HepG2 (cell line): ENCODE data around the gene FAM83F.

Source experiments
- CTCF ChIP-seq: sonication (generic); formaldehyde crosslinking; IDR thresholded peaks from 2 replicates; pipeline ENCODE4 v1.5.0; 2020; ENCODE audit warnings: mild to moderate bottlenecking, missing genetic modification reagents, moderate library complexity
- E2F1 ChIP-seq: sonication (generic); formaldehyde crosslinking; IDR thresholded peaks from 2 replicates; pipeline ENCODE4 v1.5.0; 2020; ENCODE audit warnings: missing genetic modification reagents
- EZH2 ChIP-seq: conservative IDR thresholded peaks from 2 replicates; pipeline ENCODE4 v1.6.1; 2012; ENCODE audit warnings: mild to moderate bottlenecking, low read depth, low read length, moderate library complexity
- MBNL3 ChIP-seq: fragments of 250-450 bp; sonication (Bioruptor Pico); conservative IDR thresholded peaks from 2 replicates; pipeline ENCODE4 v1.8.0; 2022; ENCODE audit warnings: mild to moderate bottlenecking, inconsistent platforms
- MED13 ChIP-seq: sonication (generic); formaldehyde crosslinking; IDR thresholded peaks from 2 replicates; pipeline ENCODE4 v1.5.0; 2020; ENCODE audit warnings: missing genetic modification reagents
- MLX ChIP-seq: IDR thresholded peaks from 2 replicates; pipeline ENCODE4 v1.6.1; 2016
- MYNN ChIP-seq: sonication (generic); formaldehyde crosslinking; IDR thresholded peaks from 2 replicates; pipeline ENCODE4 v1.4.0; 2020; ENCODE audit warnings: mild to moderate bottlenecking, low read depth, missing genetic modification reagents
- NFYB ChIP-seq: sonication (generic); formaldehyde crosslinking; IDR thresholded peaks from 2 replicates; pipeline ENCODE4 v1.4.0; 2020; ENCODE audit warnings: missing genetic modification reagents
- POLR2A ChIP-seq, 2 experiments: IDR thresholded peaks; 2 replicates each; pipeline ENCODE4 v1.6.1; 2011; ENCODE audit warnings: low read depth in 2 of 2, low read length in 2 of 2, mild to moderate bottlenecking in 1 of 2, moderate library complexity in 1 of 2; ENCODE audit not compliant: insufficient read depth in 1 of 2
- RNF2 ChIP-seq: fragments of 450-650 bp; conservative IDR thresholded peaks from 2 replicates; pipeline ENCODE4 v1.6.1; 2016; ENCODE audit warnings: low read depth
- SKIL ChIP-seq: sonication (generic); formaldehyde crosslinking; IDR thresholded peaks from 2 replicates; pipeline ENCODE4 v1.8.0; 2022; ENCODE audit warnings: missing genetic modification reagents, mild to moderate bottlenecking, moderate library complexity, borderline replicate concordance
- TFE3 ChIP-seq: IDR thresholded peaks from 2 replicates; pipeline ENCODE4 v1.6.1; 2016
- TF ChIP-seq, protein P1 (sequence below): sonication (generic); formaldehyde crosslinking; IDR thresholded peaks from 2 replicates; pipeline ENCODE4 v1.8.0; 2022; ENCODE audit warnings: mild to moderate bottlenecking, missing genetic modification reagents, borderline replicate concordance

DNA sequence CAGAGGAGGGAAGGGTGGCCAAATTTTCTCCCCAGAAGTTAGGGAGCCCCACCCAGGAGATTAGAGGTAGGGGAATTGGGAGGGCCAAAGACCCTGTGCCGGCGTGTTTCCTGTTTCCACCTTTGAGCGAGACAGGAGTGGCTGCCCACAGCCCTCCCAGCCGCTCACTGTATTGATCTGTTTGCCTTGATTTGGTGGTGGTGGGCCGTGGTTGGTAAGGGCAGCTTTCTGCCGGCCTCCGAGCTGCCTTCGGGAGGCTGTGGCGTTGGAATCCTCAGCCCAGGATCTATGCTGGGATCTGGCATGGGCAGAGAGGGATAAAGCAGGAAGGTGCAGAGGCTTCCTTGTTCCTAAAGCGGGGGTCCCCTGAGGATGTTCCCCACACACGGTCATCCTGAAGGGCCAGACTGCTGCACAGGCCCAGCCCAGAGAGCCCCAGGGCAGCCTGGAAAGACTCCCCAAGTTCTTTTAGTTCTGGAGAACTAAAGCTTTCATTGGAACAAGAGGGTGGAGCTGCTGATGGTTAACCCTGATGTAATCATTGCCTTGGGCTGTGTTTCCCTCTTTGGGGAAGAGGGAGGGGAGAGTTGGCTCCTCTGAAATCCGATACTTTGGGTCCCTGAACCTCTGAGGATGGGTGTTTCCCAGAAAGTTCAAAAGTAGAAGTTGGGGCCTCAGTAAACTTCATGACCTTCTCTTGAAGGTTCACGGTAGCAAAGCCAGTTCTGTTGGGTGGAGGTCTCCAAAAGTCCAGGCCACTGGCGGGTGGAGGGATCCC, 7.2 kb downstream of the FAM83F start:
- TF ChIP-seq MED13: no peak
- no peak for TF ChIP-seq CTCF (CRISPR knock-in tag)
- no peak for TF ChIP-seq EZH2
- TF ChIP-seq POLR2A (IDR thresholded peaks at IDR 0.05; ENCODE audit: insufficient read depth in 1 of 2, low read depth in 2 of 2, low read length in 2 of 2): no peak
- TF ChIP-seq, protein P1, sequence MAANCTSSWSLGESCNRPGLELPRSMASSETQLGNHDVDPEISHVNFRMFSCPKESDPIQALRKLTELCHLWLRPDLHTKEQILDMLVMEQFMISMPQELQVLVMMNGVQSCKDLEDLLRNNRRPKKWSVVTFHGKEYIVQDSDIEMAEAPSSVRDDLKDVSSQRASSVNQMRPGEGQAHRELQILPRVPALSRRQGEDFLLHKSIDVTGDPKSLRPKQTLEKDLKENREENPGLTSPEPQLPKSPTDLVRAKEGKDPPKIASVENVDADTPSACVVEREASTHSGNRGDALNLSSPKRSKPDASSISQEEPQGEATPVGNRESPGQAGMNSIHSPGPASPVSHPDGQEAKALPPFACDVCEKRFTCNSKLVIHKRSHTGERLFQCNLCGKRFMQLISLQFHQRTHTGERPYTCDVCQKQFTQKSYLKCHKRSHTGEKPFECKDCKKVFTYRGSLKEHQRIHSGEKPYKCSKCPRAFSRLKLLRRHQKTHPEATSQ (CRISPR knock-in tag): no peak
- TF ChIP-seq RNF2: no peak
- TF ChIP-seq NFYB (CRISPR knock-in tag): no peak
- TF ChIP-seq TFE3: no peak
- TF ChIP-seq MLX (CRISPR knock-in tag): no peak
- no peak for TF ChIP-seq E2F1 (CRISPR knock-in tag)
- TF ChIP-seq SKIL: no peak
- no peak for TF ChIP-seq MYNN (CRISPR knock-in tag)
- no peak for TF ChIP-seq MBNL3 (CRISPR knock-in tag)
